T1000 (cell line): Measurements from ENCODE around the gene LRFN2.

Source experiments
- DNase-seq: peaks from one replicate; lab custom pipeline; 2025; ENCODE audit warnings: mixed read lengths; lab: John Stamatoyannopoulos, UW

LRFN2 gene

DNA sequence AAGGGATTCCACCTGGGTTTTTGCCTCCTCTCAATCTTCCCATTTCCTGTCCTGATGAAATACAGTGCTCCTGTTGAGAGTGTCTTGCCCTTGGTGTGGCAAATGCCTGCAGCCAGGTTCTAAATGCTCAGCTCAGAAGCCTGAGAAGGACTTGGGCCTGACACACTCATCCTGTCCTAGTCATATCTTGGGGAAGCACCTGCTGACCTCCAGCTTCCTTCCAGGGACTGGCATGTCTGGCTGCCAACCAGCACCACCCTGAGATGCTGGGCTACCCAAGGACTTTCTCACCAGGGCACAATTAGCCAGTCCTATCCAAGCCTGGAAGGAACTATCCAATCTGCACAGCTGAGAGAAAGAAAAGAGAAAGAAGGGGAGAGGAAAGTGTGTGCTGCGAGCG is 43.4 kb downstream of the LRFN2 start:
- DNase-seq = no peak

GRCh38 chr6:40543146-40543545 is 44.0 kb downstream of the LRFN2 start:
- no peak for DNase-seq

GRCh38 chr6:40542175-40542764 is 44.9 kb downstream of the LRFN2 start:
- no peak for DNase-seq

- no peak for DNase-seq
Measured at GRCh38 chr6:40541556-40542174, 45.5 kb downstream of the LRFN2 start.

- no peak for DNase-seq
Measured at GRCh38 chr6:40540790-40541189, 46.4 kb downstream of the LRFN2 start.

DNA sequence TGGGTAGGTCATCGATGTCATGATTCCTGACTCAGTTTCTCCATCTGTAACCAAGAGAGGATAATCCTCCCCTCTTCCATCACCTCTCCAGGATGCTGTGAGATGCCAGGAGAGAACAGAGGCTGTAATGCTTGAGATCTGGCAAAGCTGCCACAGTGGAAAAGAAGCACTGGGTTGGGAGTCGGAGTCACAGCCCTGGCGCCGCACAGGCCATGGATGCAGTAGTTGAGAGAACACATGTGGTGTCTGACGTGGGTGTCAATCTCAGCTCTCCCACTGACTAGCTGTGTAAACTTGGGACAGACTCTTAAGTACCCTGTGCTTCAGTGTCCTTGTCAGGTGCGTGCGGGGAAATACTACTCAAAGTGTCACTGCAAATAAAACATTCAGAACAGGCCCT is 47.3 kb downstream of the LRFN2 start:
- DNase-seq = no peak

- no peak for DNase-seq
Measured at GRCh38 chr6:40538556-40538955, 48.6 kb downstream of the LRFN2 start.

- DNase-seq = no peak
Measured at GRCh38 chr6:40537446-40537845, 49.7 kb downstream of the LRFN2 start.

DNA sequence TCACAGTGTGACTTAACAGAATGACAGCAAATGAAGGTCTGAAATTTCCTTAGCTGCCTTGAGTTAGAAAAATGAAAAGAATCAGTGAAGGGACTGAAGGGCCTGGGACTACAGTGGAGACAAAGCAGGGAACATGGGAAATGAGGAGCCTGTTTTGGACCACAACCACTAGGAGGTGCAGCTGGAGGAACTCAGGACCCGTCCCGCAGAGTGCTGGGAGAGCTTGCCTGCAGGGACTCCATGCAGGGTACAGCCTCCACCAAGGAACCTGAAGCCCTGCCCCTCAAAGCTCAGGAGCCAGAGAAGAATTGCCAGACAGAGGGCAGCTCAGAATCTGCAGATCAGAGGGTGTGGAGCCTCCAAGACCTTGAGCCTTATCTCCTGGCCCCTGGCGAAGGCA is 50.7 kb downstream of the LRFN2 start:
- no peak for DNase-seq

- DNase-seq = no peak
Measured at GRCh38 chr6:40535819-40536380, 51.3 kb downstream of the LRFN2 start.

GRCh38 chr6:40535110-40535818 is 51.9 kb downstream of the LRFN2 start:
- DNase-seq = no peak

DNA sequence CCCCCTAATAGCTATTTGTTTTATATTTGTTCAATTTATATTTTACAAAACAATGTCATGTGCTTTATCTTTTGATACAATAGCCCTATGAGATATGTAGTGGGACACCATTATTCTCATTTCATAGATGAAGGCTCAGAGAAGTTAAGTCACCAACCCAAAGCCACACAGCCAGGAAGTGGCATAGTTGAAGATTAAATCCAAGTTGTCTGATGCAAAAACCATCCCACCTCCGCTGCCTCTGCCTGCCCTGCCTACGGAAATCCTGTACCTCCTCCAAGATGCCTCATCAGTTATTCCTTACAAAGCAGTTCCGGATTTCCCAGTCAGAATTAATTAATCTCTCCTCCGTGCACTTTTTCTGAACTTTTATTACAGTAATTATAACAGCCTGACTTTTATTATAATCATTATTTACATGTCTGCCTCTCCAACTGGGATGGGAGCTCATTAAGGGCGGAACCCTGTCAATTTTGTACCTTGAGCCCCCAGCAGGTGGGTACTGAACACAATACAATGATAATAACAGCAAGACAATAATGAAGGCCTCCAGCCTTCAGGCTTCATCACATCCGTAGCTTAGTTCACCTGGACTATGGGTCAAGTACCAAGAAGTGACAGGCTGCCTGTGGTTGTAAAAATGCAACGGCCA is 54.7 kb downstream of the LRFN2 start:
- DNase-seq = no peak

DNA sequence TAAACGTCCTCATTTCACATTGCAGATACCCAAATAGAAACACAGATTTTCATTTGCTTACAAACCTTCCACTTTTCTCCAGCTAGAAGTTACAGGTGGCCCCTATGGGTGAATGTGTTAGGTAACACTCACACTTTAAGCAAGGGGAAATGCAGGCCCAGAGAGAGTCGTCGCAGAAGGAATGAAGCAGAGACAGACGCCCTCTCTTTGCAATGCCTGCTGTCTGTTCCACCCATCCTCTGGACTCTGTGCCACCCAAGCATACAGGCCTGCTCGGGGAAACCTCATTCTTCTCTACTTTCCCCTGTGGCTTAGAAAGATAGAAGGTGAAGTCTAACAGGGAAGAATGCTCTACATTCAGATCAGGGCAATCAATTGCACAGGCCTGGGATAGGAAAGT is 57.2 kb downstream of the LRFN2 start:
- DNase-seq = no peak

DNA sequence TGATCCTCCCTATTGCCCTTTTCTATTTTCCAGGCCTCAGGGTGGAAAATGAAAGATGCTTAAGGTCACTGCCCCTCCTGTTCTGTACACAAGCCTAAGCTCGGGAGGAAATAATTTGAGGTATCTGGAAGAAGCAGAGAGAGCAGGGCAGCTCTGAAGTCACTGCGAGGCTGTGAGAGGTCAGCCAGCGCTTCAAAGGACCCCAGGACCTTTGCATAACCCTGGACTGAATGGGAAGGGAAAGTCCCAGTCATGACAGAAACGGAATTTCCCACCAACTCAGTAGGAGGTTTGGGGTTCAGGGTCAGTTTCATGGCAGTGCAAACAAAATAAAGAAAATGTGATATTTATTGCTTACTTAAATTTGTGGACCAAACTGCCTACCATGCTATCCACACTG is 58.1 kb downstream of the LRFN2 start:
- no peak for DNase-seq

DNA sequence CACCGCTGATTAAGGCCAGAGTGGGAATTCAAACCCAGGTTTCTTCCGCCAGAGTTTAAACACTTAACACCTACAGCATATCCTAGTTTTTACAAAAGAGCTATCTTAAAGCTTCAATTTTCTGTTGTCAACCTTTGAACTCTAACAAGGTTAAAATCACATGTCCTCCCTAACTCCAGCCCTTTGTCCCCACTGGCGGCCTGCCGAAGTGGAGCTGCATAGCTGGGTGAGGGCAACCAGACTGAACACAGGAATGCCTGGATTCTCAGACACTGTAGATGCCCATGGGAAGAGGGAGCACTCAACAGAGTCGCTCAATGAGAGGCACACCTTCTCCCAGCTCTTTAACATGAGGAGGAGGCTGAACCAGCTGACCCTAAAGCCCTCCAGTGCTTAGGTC is 59.1 kb downstream of the LRFN2 start:
- no peak for DNase-seq

GRCh38 chr6:40526036-40526435 is 61.1 kb downstream of the LRFN2 start:
- no peak for DNase-seq

DNA sequence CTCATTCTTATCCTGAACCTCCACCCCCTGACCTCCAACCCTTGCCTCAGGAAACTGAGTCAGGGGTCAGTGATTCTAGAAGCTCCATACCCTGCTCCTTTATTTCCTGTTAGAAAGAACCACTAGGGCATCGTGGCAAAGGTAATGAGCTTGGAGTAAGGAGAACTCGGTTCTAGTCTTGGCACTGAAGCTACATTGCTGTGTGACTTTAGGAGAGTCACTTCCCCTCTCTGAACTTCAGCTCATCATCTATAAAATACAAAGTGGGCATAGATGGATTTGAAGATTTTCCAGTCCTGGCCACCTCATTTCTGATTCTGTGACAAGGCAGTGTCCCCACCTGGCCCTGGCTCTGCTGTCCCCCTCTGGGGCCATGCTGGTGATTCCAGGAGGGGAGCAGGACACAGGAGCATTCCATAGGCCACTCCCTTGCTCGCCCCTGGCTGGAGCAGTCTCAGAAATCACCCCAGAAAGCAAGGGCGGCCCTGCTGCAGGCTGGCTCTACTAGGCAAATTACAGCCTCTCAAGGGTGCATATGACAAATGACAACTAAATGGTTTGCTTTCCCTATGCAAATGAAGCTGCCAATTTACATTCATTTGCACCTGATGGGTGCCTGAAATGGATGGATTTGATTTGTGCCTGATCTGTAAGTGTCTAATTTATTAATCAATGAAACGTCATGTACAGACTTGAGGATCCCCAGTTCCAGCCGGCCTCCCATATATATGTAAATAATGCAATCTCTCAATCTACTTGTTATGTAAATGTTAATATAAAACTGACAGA is 62.2 kb downstream of the LRFN2 start:
- no peak for DNase-seq

DNA sequence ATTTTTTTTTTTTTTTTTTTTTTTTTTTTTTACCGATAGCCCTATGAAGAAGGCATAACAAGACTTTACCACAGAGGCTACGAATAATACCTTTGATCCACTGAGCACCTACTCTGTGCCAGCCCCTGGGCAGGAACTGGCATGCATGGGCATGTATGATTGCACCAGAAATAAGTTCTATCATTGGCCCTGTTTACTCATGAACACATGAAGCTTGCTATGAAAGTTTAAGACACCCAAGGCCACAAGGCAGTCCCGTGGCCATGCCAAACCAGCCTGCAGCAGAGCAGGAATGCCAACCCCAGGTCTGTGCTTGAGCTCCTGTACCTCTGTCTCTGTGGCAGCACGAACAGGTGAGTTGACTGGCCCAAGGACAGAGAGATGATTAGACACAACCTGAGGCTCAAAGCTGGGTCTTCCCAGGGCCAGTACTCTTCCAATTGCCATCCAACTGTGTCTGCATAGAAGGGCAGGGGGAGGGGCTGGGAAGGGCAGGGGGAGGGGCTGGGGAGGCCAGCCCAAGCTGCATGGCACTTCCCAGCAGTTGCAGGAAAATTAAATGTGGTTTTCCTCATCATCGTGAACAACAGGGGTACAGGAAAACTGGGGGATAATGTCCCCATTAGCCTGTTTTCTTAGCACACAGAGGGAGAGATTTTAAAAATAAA is 63.5 kb downstream of the LRFN2 start:
- no peak for DNase-seq

DNA sequence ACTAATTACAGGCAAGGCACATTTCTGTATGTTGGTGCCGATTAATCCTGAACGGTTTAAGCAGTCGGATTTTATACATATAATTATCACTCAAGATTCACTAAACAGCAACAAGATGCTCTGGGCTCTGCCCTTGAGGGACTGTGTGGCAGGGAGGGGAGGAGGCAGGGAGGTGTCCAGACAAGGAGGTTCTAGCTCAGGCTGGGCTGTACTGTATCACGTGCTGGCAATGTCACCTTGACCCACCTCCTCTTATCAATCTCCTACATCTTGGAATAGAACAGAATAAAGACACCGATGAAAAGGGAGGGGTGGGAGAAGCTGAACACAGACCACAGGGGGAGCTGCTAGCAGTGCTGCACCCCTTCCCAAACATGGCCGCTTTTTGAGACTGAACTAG is 65.7 kb downstream of the LRFN2 start:
- no peak for DNase-seq

DNA sequence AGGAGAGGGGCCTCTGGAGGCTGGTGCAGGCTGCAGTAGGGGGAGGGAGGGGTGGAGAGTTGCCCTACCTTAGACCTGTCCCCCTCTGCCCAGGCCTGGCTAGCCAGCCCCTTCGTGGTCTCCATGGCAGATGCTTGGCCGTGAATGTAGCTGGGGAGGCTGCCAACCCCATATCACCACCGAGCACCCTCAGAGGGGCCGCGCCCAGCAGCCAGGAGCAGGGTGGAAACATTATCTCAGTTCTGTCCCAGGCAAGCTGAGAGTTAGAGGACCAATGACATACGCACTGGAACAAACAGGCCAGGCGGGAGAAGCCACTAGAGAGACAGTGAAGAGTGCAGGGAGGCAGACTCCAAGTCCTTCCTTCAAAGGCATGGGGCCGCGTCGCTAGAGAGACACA is 66.5 kb downstream of the LRFN2 start:
- no peak for DNase-seq

DNA sequence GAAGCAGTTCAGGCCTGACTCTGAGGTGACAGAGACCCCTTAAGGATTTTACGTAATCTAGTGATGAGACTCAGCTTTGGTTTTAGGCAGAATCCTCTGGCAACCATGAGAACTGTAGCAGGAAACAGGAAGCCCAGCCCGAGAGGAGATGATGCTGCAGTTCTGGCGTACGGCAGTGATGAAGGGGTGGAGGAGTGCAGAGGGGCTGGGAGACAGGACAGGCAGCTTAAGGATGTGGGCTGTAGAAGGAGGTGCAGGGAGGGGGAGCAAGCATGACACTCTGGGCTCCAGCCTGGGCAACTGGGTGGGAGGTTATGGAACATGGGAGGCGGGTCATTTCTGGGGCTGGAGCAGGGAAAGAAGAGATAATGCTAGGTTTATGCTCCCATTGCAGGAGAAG is 67.1 kb downstream of the LRFN2 start:
- DNase-seq = no peak
